Measurements from ENCODE around the gene CLEC17A. TPM values are rescaled to one million over a fixed set of nuclear protein-coding genes. Genes with fewer than 3 reads are reported as not detected.
"Not testable (repeated sequence)": the region's sequence is repeated elsewhere in the genome, so short reads cannot be mapped to it uniquely, and the experiment has no call there.

Gene CLEC17A
- total RNA-seq = not detected

- TF ChIP-seq CTCF (IDR thresholded peaks at IDR 0.05) (no peak), POLR2AphosphoS5 (IDR thresholded peaks at IDR 0.05) (no peak), EP300 (IDR thresholded peaks at IDR 0.05) (no peak), POLR2A (IDR thresholded peaks at IDR 0.05) (no peak)
- Histone ChIP-seq H3K36me3 (no peaks in the 10 kb centered on the region), H3K4me3 (no peak within 1 kb of the TSS), H3K27ac (no peak within 1 kb of the TSS), H3K4me1 (no peaks in the 10 kb centered on the region), H3K27me3 (no peaks in the 10 kb centered on the region), H3K9me3 (no peaks in the 10 kb centered on the region)
- no peak for ATAC-seq
- WGBS, 2 donors (ENCODE audit: low coverage in 1 of 2) = 40 to 80% methylated on average over 1 to 4 of the region's 6 CpGs
Measured at GRCh38 chr19:14582894-14583340, at the start of gene CLEC17A. Gene CLEC17A (plus strand): TSS chr19:14583084. CDS start chr19:14583161, 77 bp downstream.

- no peak for ATAC-seq
- Histone ChIP-seq H3K36me3 (peaks cover 0 to 5% of the 10 kb centered on the region in 2 donors), H3K27ac (no peak overlapping the region), H3K4me3 (no peak overlapping the region), H3K4me1 (peaks cover 0 to 45% (median 10%) of the 10 kb centered on the region in 3 donors), H3K27me3 (no peaks in the 10 kb centered on the region), H3K9me3 (no peaks in the 10 kb centered on the region)
- TF ChIP-seq EP300 (IDR thresholded peaks at IDR 0.05) (no peak), CTCF (IDR thresholded peaks at IDR 0.05) (no peak), POLR2A (IDR thresholded peaks at IDR 0.05) (no peak), POLR2AphosphoS5 (IDR thresholded peaks at IDR 0.05) (no peak)
- 67 to 94% methylated on average over 5 of the region's 5 CpGs for WGBS, 2 donors (ENCODE audit: low coverage in 1 of 2)
Measured at GRCh38 chr19:14533450-14533849, 49.4 kb upstream of the CLEC17A start.

- Histone ChIP-seq H3K36me3 (peaks cover 0 to 5% of the 10 kb centered on the region in 2 donors), H3K27me3 (no peaks in the 10 kb centered on the region), H3K27ac (peak overlapping the region in 3 of 4 donors; percentile 38 to 43 (median 41)), H3K9me3 (no peaks in the 10 kb centered on the region), H3K4me3 (peak overlapping the region in 1 of 2 donors; percentile 25), H3K4me1 (peaks cover 0 to 18% (median under 1%) of the 10 kb centered on the region in 3 donors)
- WGBS, 2 donors (ENCODE audit: low coverage in 1 of 2) = 18 to 42% methylated on average over 9 to 11 of the region's 24 CpGs
- no peak for TF ChIP-seq POLR2A (IDR thresholded peaks at IDR 0.05)
- TF ChIP-seq POLR2AphosphoS5 (IDR thresholded peaks at IDR 0.05) = no peak
- TF ChIP-seq EP300 (IDR thresholded peaks at IDR 0.05) = no peak
- no peak for TF ChIP-seq CTCF (IDR thresholded peaks at IDR 0.05)
- peak; percentile 85 for ATAC-seq
Measured at GRCh38 chr19:14536926-14537692, 45.8 kb upstream of the CLEC17A start.

- Histone ChIP-seq H3K27me3 (no peaks in the 10 kb centered on the region), H3K9me3 (no peaks in the 10 kb centered on the region), H3K27ac (no peak overlapping the region), H3K4me3 (no peak overlapping the region), H3K4me1 (peaks cover 0 to 34% (median 0%) of the 10 kb centered on the region in 3 donors), H3K36me3 (no peaks in the 10 kb centered on the region)
- 89 to 100% methylated on average over 3 to 19 of the region's 19 CpGs for whole genome bisulfite sequencing, 2 donors (ENCODE audit: low coverage in 1 of 2)
- no peak for ATAC-seq
- TF ChIP-seq EP300 (IDR thresholded peaks at IDR 0.05) = no peak
- no peak for TF ChIP-seq POLR2AphosphoS5 (IDR thresholded peaks at IDR 0.05)
- no peak for TF ChIP-seq CTCF (IDR thresholded peaks at IDR 0.05)
- TF ChIP-seq POLR2A (IDR thresholded peaks at IDR 0.05) = no peak
Measured at GRCh38 chr19:14540741-14541525, 42.0 kb upstream of the CLEC17A start.

- H3K4me1 ChIP-seq = peaks cover 0 to 29% (median 0%) of the 10 kb centered on the region in 3 donors
- not testable (repeated sequence) for H3K36me3 ChIP-seq, H3K9me3 ChIP-seq, H3K27me3 ChIP-seq, ATAC-seq, H3K4me3 ChIP-seq
- peak overlapping the region in 1 of 4 donors; percentile 46 for H3K27ac ChIP-seq
- WGBS, 2 donors (ENCODE audit: low coverage in 1 of 2) = 75% methylated on average over 4 to 5 of the region's 5 CpGs
Measured at GRCh38 chr19:14541979-14542378, 40.9 kb upstream of the CLEC17A start.
